22Rv1 (cell line): Measurements from ENCODE around the gene TBC1D1.

Source experiments
- ZFX ChIP-seq: fragments of 450-650 bp; IDR thresholded peaks from 2 replicates; pipeline ENCODE4 v1.6.1; 2017; ENCODE audit warnings: antibody characterized with exemption, borderline replicate concordance
- TF ChIP-seq, protein P1 (sequence below): fragments of 450-650 bp; IDR thresholded peaks from 2 replicates; pipeline ENCODE4 v1.5.1; 2017; ENCODE audit warnings: mild to moderate bottlenecking

DNA sequence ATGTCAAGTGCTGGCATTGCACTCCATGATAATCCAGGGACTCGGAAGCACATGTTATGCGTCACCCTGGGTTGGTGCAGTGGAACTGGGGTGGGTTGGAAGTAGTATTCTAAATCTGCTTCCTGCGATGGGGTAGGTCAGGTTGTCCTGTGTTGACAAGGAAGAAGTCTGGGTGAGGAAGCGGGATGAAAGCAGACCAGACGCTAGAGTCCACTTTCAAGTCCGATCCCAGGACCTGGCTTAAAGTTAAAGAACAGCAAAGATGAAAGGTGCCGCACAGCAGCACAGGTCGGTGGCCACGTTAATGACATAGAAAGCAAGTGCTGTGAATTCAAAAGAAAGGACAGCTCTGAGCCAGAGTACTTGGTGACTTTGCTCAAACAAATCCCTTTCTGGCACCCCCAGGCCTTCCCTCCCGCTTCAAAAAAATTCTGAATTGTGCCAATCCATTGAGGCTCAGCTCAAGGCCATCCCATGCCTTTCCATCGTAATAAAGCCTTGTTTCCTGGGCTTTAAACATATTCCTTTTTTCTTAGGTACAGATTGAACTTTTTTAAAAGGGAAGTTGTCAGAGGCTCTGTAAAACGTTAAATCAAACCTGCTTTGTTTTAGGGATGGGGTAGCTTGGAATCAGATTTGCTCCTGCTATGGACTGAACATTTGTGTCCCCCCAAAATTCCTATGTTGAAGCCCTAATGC, 187.1 kb downstream of the TBC1D1 start:
- TF ChIP-seq, protein P1, sequence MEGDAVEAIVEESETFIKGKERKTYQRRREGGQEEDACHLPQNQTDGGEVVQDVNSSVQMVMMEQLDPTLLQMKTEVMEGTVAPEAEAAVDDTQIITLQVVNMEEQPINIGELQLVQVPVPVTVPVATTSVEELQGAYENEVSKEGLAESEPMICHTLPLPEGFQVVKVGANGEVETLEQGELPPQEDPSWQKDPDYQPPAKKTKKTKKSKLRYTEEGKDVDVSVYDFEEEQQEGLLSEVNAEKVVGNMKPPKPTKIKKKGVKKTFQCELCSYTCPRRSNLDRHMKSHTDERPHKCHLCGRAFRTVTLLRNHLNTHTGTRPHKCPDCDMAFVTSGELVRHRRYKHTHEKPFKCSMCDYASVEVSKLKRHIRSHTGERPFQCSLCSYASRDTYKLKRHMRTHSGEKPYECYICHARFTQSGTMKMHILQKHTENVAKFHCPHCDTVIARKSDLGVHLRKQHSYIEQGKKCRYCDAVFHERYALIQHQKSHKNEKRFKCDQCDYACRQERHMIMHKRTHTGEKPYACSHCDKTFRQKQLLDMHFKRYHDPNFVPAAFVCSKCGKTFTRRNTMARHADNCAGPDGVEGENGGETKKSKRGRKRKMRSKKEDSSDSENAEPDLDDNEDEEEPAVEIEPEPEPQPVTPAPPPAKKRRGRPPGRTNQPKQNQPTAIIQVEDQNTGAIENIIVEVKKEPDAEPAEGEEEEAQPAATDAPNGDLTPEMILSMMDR, result no peak
- TF ChIP-seq ZFX, result no peak
